HG02678 (cell line): ENCODE measurements around the gene ARSG.
A peak's percentile ranks its signal among the peaks of the same experiment; 100 is the strongest.

Experiments
- ATAC-seq: cut with Tn5 transposase; IDR thresholded peaks from one replicate; pipeline ENCODE4 v1.9.1; 2021; ENCODE audit warnings: mild to moderate bottlenecking, moderate library complexity; ENCODE audit not compliant: unreplicated experiment

Gene ARSG

DNA sequence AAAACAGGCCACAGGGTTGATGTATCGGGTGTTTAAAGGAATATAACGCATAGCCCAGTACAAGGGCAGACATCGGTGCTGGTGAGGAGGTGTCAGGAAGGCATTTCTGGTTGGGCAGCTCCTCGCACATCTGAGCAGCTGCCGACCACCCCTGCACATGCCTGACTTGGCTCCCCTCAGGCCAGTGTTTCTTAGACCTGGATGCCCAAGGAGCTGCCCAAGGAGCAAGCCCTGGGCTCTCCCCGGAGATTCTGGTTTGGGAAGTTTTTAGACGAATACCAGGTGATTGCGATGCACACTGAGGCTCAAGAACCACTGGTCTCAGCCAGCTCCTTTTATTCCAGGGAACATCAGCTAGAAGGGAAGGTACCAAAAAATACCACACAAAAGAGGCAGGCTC, 154.4 kb downstream of the ARSG start:
- no peak for ATAC-seq

DNA sequence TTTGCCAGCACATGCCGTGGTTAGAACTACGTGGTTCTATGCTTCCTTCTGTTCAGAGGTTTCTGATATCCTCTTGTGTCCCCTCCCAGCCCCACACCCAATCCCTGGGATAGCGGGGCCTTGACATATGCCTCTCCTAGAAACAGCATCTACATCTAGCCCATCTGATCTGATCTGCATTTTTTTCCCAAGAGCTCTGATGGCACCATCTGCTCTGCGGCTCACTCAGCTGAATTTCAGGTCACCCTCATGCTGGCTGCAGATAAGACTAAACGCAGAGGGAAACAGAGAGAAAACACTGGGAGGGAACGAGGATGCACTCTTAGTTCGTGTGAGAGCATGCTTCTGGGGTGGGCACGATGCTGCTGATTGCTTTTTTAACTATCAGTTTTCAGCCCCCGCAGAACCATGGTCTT, 155.3 kb downstream of the ARSG start:
- ATAC-seq = no peak

DNA sequence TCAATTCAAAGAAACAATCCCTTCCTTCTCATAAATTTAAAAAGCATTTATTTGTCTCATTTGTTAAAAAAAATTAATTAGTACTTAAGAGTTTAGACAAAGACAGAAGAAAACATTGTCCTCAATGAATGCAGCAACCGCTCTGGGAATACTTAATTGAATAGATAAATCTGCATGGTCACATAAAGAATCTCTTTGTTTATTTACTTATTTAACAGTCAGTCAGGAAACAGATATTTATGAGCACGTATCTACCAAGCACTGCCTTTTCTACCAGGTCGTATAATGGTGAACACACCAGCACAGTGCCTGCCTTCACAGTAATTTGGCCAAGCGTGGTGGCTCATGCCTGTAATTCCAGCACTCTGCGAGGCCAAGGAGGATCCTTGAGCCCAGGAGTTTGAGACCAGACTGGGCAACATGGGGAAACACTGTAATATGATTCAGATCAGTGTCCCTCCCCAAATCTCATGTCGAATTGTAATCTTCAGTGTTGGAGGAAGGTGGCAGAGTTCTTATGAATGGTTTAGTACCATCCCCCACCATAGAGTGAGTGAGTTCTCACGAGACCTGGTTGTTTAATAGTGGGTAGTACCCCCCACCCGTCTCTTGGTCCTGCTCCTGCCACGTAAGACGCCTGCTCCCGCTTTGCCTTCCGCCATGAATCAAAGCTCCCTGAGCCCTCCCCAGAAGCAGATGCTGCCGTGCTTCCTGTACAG, 157.9 kb downstream of the ARSG start:
- no peak for ATAC-seq

DNA sequence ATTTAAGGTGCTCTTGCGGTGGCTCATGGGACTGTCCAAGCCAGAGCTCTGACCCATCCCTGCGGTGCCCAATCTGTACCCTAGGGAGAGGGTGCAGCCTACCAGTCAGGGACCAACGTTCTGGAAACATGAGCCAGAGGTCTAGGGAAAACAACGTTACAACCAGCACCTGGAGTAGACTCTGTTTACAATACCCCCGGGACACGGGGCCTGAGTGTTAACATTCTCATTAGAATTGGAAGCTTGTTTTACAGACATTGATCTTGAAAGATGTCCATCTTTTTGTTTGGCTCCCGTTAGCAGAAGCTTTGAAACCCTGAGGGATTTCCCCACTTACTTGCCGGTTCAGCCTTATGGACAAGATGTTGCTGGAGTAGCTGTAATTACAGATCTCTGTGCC, 159.1 kb downstream of the ARSG start:
- ATAC-seq = no peak

DNA sequence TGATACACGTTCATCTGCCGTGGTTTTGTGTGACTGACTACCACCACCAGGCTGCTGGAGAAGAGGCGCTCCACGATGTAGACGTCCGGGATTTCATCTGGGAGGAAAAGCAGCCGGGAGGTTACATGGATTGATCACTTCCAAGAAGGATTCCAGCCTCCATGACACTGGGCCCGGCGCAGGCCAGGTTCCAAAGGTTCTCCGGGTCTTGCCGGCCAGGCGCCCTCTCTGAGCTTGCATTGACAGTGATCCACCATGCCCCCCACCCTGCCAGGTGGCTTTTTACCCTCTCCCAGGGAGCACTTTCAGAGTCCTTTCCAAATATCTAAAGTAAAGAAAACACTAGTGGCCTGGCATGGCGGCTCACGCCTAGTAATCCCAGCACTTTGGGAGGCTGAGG, 159.5 kb downstream of the ARSG start:
- ATAC-seq = no peak

DNA sequence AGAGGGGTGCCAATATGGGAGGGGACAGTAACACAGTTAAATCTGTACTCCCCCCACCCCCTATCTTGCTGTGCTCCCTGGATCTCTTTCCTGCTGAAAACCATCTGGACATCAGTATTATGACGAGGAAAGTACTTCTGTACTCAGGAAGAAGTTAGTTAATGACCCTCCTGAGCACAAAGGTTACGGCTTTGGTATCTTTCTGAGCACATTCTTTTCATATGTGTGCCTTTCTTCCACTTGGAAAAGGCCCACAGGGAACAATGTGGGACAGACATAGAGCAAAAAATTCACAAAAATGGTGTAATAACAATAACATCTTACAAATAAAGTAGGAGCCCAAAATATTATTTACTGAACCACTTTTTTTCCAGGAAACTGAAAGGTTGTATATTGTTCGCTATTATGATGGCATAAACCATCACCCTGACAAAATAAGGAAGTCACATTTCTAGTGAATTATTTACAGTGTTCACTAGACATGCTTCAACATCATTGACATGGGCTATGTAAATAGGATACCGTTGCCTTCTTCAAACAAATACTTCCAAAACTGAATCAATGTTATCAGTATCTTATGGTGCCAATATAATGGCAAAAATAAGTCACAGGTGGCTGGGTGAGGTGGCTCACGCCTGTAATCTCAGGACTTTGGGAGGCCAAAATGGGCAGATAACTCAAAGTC, 160.5 kb downstream of the ARSG start:
- ATAC-seq = no peak

DNA sequence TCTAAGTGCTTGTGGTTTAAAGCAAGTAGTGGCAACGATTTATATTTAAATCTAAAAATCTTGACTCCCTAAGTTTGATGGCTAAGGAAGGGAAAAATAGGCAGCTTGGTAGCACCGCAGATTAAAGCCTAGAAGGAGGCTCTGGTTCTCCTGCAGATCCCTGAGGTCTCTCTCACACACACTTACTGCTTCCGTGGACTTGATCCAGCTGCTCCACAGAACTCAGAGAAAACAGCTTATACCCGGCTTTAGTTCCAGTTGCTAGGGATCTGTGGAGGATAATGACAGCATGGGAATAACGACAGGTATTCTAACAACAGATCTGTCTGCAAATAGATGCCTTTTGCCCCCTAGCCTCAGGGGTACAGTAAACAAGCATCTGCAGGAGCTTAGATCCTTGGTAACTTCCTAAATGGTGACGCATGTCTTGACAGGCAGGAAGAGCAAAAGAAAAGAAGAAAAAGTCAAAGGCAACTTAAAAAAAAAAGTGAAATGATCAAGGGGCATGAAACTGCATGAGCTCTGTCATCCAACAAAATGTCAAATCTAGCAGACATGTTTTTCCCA, 161.5 kb downstream of the ARSG start:
- ATAC-seq = no peak

DNA sequence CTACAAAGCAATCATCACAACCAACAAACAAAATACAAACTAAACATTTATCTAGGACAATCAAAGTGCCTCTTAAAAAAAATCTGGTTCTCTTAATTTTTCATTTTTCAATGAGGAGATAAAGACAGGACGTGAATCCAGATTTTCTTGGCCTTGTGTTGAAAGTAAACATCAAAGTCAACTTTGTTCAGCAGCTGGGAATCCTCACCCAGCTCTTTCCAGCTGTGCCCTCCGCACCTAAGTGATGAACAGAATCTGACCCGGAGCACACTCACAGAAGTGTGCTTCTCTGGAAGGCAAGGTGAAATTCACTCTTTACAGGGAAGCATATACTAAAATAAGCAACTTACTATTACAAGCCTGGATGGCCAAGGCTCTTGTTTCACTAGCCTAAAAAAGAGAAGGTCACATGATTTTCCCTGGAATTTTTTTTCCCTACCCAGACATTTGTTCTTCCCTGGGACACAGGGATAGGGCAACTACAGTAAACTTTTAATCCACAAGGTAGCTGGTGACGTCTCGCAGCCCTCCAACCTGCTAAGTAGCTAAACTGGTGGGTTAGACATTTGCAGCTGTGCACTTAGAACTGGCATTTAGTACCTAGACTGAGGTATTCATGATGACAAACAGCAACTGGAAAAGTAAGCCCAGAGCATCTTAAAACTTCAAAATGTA, 162.8 kb downstream of the ARSG start:
- ATAC-seq = no peak

DNA sequence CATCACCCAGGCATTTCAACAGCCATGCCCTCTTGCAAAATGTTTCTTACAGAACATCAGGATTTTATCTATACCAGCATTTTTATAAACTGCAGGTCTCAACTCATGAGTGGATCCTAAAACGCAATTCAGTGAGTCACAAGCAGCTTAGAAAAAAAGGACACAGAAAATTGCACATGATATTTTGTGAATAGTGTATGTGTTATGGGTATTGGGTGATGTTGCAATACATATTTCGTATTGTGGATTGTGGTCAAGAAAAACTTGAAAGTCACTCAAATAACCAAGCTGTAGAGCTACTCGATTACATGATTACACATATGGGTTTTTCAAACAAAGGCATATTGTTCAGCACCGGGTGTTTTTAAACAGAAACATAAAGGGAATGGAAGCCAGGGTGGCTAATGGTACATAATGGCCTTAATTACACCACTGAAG, 164.6 kb downstream of the ARSG start:
- no peak for ATAC-seq

DNA sequence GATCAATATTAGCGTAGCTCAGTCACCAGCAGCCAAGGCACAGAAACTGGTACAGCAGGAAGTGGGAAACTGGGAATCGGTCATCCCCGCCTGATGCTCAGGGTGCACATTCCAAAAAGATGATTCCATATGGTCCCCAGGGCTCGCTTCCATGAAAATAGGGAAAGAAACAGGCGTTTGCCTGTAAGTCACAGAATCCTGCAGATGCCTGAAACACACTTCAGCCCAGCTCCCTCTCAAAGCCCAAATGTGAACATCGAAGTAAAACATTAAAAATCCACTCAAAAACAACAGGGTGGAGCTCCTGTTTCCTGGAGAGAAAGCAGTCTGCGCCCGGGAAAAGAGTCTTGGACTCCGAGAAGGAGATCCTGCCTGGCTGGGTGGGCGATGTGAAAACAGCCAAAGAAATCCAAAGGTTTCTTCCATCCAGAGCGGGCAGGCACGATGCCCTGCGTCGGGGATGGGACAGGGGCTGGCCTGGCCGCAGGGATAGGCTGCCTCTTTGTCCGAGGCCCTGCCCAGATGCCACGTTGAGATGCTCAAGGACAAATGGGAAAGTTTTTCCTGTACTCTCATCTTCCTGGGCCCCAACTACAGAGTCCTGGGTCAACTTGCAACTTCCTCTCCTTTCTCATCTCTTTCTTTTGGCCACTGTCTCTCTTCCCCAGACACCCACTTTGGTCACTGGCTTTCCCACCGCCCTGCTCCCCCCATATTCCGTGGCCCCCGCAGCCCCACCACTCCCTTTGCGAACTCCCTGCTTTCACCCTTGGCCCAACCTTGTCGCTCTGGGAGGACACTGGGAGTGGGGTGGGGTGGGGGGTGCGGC, 165.3 kb downstream of the ARSG start:
- ATAC-seq = no peak

DNA sequence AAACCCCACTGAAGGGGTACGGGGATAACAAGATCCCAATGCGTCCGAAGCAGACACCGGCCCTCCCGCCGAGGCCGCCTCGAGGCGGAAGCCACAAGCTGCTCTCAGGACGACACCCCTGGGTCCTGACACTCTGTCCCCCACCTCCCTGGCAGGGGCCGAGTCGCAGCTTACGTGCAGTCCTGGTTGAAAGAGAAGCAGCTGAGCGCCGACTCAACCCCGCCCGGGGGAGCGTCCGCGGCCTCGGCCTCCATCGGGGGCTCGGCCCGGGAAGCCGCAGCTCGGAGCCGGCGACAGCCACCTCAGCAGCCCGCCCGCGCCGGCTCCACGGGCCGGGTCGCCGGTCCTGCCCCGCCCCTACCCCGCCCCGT, 165.9 kb downstream of the ARSG start, which contains the start of gene WIPI1:
TSS of gene WIPI1 (minus strand) at position 329 of the 371 bp plus-strand sequence. CDS start at position 254, 75 bp downstream.
- peak; percentile 34 for ATAC-seq

DNA sequence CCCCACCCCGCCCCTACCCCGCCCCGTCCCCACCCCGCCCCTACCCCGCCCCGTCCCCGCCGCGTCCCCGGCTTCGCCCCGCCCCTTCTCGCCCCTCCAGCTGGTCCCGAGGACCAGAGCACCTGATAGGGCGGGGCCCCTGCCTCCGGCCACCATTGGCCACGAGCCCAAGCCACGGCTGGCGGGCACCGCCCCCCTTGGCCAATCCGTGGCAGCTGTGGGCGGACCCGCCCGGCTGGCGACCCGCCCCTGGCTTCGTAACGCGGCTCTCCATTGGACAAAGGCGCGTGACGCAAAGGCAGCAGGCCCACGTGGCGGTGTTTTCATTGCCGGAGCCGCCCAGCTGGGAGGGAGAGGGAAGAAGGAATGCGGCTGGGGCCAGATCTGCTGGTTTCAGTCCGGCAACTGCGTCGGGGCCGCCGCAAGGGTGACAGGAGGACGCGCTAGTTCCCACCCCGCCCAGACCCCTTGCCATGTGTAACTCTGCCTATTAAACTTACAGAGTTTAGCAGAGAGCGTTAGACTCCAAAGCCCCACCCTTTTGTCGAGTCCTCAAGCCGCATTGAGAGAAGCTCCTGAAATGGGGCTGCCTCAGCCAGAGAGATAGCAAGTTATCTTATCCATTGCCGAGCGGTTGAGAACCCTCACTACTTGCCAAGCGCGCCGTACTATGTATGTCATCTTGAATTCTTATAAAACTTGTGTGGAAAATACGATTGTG, 166.4 kb downstream of the ARSG start:
- ATAC-seq = peak; percentile 77

DNA sequence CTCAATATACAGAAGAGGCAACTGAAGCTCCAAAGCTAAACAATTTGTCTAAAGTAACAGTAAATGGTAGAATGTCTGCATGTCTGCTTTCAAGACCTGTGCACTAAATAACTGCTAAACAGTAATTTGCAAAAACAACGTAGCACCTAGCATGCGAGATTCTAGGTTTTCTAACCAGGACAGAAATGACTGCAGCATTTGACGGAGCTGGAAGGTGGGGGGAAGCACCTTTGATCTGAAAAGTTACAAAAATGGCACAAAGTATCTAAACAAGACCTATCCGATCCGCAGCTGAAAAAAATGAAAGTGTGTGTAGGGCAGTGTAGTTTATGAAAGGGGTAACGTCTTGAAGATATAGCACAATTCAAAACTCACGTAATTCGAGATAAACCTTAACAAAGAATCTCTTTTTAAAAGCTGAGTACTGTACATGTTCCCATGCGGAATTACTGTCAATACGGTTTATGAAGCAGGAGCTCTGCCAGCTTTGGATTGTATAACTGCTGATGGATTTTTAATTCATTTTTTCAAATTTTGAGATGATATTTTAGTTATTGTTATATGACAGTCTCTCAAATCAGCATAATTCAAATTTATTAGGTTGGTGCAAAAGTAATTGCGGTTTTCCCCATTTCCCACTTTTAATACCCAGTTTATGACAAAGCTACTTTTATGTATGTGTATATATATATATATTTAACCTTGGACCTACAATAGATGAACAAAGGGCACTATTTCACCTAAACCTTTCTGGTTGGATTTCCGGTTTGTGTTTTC, 167.2 kb downstream of the ARSG start:
- ATAC-seq = no peak

DNA sequence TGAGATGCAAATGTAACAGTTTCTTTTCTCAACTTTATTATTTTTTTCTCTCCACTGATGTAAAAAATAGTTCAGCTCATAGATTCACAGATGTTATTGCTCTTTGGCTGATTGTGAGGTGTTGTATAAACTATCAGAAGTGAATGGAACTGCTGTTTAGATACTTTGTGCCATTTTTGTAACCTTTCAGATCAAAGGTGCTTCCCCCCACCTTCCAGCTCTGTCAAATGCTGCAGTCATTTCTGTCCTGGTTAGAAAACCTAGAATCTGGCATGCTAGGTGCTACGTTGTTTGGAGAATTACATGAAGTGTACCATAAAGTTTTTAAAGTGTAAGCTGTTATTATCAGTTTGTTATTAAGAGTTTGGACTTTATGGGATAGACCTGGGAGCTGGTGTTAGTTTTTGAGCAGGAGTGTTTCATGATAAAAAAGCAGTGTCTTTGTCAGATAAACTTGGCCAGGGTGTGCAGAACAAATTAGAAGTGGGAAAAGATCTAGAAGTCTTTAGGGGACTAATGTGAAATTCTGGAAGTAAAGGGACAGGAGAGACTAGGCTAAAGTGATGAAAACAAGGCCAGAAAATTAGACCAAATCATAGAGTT, 167.8 kb downstream of the ARSG start:
- no peak for ATAC-seq

DNA sequence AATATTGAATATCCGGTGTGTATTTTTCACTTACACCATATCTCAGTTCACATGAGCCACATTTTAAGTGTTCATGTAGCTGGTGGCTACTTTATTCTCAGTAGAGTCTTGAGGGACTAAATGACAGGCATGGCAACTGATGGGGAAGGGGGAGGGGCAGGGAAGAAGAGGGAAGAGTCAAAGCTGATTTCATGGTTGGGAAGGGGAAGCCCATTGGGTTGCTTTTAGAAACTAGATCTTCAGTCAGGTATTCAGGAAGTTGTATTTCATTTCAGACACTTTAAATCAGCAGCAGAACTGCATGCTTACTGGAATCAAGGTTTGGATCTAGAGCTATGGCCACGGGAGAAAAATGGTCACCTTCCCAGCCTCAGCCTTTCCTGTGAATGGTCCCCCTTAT, 168.9 kb downstream of the ARSG start:
- ATAC-seq = no peak

DNA sequence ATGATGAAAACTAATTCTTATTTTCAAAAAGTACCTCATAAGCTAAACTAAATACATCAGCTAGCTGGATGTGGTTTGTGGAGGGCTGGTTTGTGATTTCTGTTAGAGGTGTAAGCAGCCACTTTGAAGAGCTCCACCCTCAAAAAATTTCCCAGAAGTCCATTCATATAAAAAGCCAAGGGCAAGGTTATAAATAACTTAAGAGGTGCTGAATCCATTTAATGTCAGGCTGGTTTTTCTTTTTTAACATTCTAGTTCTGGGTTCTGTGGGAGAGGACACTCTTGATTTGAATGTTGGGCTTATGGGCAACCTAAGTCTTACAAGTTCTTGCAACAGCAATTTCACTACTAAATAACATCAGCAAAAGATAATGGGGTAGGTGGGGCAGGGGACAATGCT, 169.4 kb downstream of the ARSG start:
- no peak for ATAC-seq

DNA sequence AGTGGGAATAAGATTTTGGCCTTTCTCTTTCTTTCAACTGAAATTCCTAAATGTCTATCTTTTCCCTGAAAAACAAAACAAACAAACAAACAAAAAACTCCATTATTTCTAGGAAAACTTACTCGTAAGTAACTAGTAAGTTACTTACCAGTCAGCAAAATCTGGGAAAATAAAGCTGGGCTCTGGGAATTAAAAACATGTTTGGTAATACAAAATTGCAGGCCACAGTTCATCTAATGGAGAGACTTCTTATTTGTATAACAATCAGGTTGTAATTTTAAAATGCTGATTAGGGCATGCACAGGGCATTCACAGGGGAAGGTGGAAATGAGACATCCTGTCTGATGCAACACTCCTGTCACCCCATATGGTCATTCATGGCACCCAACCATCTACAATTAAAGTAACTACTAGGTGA, 169.8 kb downstream of the ARSG start:
- ATAC-seq = no peak

DNA sequence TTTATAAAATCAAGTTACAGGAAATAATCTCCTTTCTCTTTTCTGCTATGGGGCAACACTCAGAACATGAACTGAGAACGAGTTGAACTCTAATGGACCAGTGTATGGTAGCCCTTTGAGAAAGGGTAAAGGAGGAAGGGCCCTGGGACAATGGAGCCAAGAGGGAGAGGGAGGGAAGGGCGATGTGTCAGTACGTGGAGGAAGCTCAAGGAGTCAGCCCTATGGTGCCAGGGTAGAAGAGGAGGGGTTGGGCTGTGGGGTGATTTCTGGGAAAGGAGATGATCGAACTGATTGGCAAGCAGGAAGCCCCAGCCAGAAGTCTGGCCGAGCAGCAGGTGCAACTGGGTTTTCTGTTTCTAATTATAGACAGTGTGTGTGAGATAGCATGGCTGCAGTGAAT, 170.3 kb downstream of the ARSG start:
- no peak for ATAC-seq
